Measurements from ENCODE around the gene TRABD. TPM values are rescaled to one million over a fixed set of nuclear protein-coding genes. Genes with fewer than 3 reads are reported as not detected.

Gene TRABD
- total RNA-seq, 2 donors from 2014 or later, result 43.6 to 116 TPM

GRCh38 chr22:50244420-50245213 lies 58.9 kb downstream of the TRABD start, which contains the start of gene TUBGCP6:
TSS of gene TUBGCP6 (minus strand) at chr22:50245023. CDS start at chr22:50244459, 564 bp downstream.
- H3K36me3 ChIP-seq, result no peaks in the 10 kb centered on the region
- intact Hi-C loops (cut with DNase I), result no loop called here
- peaks cover 35% of the 10 kb centered on the region for H3K4me1 ChIP-seq
- peak within 1 kb of the TSS; percentile 83 to 89 for H3K9ac ChIP-seq (ENCODE audit: low read depth in 2 of 2, low read length in 2 of 2)
- no peaks in the 10 kb centered on the region for H3K27me3 ChIP-seq
- peak within 1 kb of the TSS; percentile 91 for H3K4me3 ChIP-seq
- DNase-seq, result peak; percentile 96
- peak within 1 kb of the TSS; percentile 85 for H3K27ac ChIP-seq
- TF ChIP-seq CTCF (IDR thresholded peaks at IDR 0.05), result no peak
- H3K9me3 ChIP-seq, result no peaks in the 10 kb centered on the region

- Histone ChIP-seq H3K9me3 (no peaks in the 10 kb centered on the region), H3K4me3 (peak overlapping the region; percentile 91), H3K4me1 (peaks cover 43% of the 10 kb centered on the region), H3K27ac (peak overlapping the region; percentile 85), H3K9ac (ENCODE audit: low read depth in 2 of 2, low read length in 2 of 2) (peak overlapping the region; percentile 83 to 89), H3K27me3 (no peaks in the 10 kb centered on the region), H3K36me3 (no peaks in the 10 kb centered on the region)
- intact Hi-C loops (cut with DNase I), result no loop called here
- DNase-seq, result no peak
- no peak for TF ChIP-seq CTCF (IDR thresholded peaks at IDR 0.05)
Measured at GRCh38 chr22:50245214-50246072, 59.7 kb downstream of the TRABD start.

- DNase-seq, result no peak
- Histone ChIP-seq H3K4me3 (no peak overlapping the region), H3K36me3 (no peaks in the 10 kb centered on the region), H3K9ac (ENCODE audit: low read depth in 2 of 2, low read length in 2 of 2) (peak overlapping the region in 1 of 2 donors; percentile 83), H3K4me1 (peaks cover 43% of the 10 kb centered on the region), H3K9me3 (no peaks in the 10 kb centered on the region), H3K27ac (no peak overlapping the region), H3K27me3 (no peaks in the 10 kb centered on the region)
- intact Hi-C loops (cut with DNase I), result no loop called here
- TF ChIP-seq CTCF (IDR thresholded peaks at IDR 0.05), result no peak
Measured at GRCh38 chr22:50246242-50247175, 60.8 kb downstream of the TRABD start.

GRCh38 chr22:50247748-50248147 lies 62.0 kb downstream of the TRABD start:
- DNase-seq, result peak; percentile 86
- Histone ChIP-seq H3K27ac (no peak overlapping the region), H3K9ac (ENCODE audit: low read depth in 2 of 2, low read length in 2 of 2) (peak overlapping the region in 1 of 2 donors; percentile 16), H3K4me1 (peaks cover 39% of the 10 kb centered on the region), H3K27me3 (no peaks in the 10 kb centered on the region), H3K4me3 (no peak overlapping the region), H3K9me3 (no peaks in the 10 kb centered on the region), H3K36me3 (no peaks in the 10 kb centered on the region)
- TF ChIP-seq CTCF (IDR thresholded peaks at IDR 0.05), result no peak
- intact Hi-C loops (cut with DNase I), result no loop called here
